EH (cell line): ENCODE measurements around the gene ADORA1.
A peak's percentile ranks its signal among the peaks of the same experiment; 100 is the strongest.

Experiments
- DNase-seq: peaks from one replicate; pipeline ENCODE4 v3.0.0-alpha.2; 2015; ENCODE audit warnings: low read depth

Gene ADORA1

DNA sequence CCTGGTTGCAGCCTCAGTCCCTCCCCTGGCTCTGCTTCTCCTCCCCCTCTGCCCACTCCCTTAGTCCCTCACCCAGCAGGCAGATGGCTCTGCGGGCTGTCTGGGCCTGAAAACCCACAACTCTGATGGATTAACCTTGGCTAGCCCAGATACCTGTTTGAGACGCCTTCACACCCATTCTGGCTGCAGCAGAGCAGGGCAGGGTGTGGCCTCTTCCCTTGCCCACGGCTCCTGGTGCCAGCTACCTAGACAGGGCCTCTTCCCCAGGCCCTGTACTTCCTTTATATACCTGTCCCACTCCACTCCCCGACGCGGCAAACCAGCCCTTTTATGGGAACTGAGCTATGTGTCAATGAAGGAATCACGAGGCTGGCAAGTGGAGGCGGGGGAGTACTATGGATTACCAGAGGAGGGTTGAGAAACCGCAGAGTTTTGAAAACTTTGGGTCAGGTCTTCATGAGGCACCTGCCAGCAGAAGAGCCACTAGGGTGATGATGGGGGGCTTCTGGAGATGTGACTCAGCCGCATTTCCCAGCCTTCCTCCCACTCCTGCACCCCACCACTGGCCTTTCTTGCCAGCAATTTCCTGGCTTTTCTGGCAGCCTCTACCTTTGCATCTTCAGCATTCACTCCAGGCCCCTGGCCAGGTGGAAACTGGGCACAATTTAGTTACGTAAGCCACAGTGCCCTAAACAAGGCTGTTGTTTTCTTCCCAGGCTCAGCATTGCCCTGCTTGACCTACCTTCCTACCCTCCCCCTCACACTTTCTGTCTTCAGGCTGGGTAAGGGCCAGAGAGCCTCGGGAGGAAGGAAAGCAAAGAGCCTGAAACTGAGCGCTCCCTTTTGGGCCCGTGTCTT is 59.1 kb downstream of the ADORA1 start, which contains the start of gene CHI3L1:
CHI3L1 (minus strand) TSS at position 259 of the 858 bp plus-strand sequence; CDS start at position 178, 81 bp downstream.
- no peak for DNase-seq

DNA sequence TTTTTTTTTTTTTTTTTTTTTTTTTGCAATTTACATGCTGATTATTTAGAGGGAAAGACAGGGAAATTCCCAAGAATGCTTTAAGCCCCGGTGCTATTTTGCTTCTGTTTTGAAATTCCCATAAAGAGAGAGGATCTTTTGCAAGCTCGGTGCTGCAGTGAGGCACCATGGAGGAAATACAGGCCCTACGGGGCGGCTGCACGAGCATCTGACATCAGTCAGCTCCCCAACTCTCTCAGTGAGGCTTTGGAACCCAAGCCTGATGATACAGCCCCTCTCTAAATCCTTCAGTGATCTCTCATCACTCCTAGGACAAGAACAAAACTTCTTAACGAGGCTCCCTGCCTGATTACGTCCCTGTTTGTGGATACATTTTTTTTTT is 59.8 kb downstream of the ADORA1 start:
- no peak for DNase-seq

DNA sequence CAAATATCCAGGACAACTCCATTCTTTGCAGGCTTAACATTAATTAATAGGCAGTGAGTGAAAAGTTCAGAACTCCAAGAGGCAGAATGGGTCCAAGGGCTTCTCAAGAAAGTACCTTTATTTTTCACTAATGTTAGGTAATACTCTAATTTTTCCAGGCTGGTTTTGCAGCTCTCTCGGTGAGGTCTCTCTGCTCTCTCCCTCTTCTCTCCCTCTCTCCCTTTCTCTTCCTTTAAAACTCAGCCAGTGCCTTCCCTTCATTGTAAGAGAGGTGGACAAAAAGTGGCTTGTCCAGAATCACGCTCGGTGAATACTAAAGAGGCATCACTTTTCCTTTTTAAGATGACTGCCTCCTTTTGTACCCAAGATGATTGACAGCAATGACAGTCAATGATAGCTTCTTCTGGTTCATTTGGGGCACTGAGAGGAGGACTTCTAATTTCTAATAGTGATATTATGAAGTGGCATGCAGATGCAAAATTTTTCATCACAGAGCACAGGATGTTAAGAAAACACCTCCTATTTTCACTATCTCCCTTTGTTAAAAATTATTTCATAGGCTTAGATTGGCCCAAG is 60.3 kb downstream of the ADORA1 start:
- no peak for DNase-seq

DNA sequence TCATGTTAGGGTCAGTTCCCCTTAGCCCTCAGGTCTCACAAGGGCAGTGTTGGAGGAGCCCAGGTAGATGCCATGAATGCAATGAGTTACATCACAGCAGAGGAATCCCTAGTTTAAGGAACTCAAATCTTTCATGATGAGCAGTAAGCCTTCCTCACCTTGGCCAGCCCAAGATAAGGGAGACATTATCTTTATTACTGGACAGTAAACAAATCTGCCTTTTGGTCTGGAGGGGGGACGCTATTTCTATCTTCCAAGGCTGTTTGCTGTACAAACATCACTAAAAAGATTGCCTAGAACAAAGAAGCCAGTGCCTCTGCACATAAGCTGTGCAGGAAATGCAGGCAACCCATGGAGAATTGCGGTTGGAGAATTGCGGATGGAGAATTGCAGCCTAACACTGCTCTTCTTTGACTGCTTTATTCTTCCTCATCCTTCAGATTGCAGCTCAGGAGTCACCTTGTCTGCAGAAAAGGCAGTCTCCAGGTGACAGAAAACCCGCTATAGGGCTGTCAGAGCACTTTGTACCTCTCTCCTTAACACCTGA is 61.2 kb downstream of the ADORA1 start:
- no peak for DNase-seq

DNA sequence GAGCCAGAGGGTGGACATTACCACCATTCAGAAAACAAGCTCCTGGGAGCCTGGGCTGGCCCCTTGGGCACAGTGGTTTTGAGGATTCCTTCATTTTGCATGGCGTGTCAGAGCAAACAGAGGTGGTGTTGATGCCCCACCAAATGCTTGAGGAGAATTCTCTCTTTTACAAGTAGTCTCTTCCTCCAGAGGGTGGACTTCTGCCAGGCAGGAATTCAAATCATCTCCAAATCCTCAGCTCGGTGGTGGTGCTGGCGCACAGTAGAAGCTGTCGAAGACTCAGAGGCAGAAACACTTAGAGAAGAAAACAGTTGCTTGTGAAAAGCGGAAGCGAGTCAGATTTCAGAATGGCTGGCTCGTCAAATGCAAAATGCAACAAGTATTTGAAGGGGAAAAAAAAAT is 62.4 kb downstream of the ADORA1 start:
- DNase-seq = peak; percentile 67

DNA sequence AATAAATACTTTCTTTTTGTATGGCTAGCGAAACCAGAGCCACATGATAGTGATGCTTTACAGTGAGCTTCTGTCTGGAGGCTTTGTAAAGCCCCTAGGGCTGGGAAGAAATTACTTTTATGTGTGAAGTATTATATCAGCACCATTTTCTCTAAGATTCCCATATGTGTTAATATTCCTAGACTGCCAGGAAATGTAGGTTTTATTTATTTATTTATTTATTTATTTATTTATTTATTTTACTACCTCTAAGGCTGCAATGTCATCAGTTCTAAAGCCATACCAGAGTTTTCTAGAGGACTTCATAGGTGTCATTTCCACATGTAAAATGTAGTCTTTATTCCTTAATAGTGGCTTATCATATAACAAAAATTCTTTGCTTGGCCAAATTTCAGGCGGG is 63.4 kb downstream of the ADORA1 start:
- no peak for DNase-seq

GRCh38 chr1:203196371-203196770 is 68.8 kb downstream of the ADORA1 start:
- DNase-seq = peak; percentile 53

DNA sequence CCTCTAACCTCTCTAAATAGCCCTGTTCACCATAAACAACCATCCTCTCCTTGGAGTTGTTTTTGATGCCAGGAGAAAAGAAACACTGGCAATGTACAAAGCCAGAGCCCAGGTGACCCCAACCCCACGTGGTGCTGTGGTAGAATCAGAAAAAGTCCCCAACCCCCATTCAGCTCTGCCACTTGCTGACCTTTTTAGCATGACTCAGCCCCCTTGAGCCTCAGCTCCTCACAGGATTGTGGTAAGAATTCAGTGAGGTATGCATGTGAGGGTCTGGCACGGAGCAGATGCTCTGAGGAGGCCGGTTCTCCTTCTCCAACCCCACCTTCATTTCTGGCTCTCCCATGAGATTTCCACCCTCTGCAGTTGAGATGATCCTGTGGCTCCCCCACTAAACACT is 70.1 kb downstream of the ADORA1 start:
- DNase-seq = peak; percentile 86

GRCh38 chr1:203199002-203199401 is 71.5 kb downstream of the ADORA1 start:
- DNase-seq = no peak

- DNase-seq = no peak
These were observed 71.9 kb downstream of the ADORA1 start for GRCh38 chr1:203199481-203199815.

DNA sequence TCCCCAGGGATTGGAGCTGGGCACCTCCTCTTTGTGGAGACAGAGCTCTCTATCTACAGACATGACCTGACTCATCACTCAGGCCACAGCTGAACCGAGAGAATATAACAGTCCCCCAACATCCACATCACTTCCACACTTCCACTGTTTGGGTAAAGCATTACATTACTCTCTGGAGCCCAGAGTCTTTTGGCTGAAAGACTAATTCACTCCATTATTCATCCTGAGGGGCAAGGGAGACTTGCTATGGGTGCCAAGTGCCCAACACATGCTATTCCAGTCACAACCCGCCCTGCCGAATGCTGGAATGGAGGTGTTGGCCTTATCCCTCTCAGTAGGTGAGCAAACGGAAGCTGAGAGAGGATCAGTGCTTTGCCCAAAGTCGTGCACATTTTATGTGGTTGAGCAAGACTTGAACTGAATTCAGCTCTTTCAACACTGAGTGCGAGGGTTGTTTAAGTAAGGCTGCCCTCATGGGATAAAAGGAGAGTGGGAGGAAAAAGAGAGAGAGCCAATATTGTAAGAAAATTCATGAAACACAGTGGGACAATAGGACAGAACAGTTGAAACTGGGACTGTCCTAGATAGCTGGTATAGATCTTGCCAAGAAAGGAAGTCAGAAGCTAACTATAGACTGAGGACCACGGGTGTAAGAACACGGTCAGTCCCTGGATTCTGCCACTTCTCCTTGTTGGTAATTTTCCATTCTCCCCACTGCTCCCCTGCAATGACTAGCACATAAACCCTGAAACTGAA is 72.5 kb downstream of the ADORA1 start:
- DNase-seq = peak; percentile 47

DNA sequence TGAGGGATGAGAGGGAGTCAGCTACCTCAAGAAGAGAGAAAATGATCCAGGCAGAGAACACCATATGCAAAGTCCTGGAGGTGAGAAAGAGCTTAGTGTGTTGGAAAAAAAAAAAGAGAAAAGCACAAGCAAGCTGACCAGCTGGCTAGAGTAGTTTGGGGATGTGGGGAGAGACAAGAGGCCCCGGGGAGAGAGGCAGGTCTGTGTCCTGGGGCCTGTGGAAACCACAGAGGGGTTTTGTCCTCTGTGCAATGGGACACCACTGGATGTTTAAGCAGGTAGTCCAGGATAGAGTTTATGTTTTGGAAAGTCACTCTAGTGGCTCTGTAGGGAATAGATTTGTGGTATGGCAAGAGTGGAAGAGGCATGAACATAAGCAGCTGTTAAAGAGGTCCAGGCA is 73.4 kb downstream of the ADORA1 start:
- no peak for DNase-seq

DNA sequence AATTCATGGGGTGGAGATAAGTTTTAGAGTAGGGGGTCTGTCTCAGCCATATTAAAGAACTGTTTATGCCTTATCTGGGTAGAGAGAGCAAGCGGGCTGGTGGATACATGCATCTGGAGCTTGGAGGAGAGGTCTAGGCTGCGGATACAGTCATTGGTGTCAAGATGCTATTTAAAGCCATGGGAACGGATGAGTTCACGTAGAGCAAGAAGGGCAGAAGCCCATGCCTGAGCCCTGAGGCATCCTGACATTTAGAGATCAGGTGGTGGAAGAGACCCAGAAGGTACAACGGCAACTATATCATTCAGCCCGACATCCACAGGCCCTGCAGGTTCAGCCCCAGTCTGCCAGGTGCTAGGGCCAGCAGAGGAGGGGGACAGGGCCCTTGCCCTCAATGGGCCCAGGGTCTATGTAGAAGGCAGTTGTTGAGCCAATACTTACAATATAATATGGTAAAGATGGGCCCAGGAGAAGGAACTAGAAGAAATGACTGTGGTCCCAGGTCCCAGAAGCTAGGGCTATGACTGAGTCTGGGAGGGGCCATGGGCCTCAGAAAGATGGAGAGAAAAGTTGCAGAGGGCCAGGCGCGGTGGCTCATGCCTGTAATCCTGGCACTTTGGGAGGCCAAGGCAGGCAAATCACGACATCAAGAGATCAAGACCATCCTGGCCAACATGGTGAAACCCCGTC is 74.1 kb downstream of the ADORA1 start:
- DNase-seq = no peak

DNA sequence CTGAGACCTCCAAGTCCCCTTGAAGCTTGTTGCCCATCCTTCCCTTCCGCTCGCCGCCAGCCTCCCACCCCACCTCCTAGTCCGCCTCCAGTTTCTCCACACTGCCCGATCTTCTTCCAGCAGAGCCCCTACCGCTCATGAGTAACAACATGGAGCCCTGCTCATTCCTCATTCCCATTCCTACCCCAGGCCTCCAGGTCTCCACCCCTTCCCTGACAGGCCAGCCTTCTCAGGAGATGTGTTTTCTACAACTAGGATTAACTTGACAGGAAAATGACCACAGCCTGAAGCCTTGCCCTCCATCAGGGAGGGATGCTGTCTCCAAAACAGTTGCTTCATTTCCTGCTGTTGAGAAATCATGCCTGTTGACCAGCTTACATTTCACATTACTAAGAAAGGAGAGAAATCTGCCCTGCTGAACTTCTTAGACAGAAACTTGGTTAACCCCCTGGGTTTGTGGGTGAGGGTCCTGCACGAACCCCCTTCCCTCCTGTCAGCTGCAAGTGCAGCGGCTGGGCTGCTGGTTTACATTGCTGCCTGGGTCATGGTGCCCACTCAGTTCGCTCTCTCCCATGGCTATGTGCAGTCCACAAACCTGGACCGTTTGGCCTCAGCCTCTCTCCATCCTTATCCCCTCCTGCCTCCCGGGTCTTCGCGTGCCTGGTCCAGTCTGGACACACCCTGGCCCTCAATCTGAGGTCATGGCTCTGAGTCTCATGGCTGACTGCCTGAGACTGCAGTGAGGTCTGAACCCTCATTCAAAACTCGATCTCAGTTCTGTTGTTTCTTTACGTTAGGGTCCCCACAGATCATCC is 75.1 kb downstream of the ADORA1 start:
- DNase-seq = peak; percentile 81

GRCh38 chr1:203204756-203205155 is 77.2 kb downstream of the ADORA1 start:
- no peak for DNase-seq

DNA sequence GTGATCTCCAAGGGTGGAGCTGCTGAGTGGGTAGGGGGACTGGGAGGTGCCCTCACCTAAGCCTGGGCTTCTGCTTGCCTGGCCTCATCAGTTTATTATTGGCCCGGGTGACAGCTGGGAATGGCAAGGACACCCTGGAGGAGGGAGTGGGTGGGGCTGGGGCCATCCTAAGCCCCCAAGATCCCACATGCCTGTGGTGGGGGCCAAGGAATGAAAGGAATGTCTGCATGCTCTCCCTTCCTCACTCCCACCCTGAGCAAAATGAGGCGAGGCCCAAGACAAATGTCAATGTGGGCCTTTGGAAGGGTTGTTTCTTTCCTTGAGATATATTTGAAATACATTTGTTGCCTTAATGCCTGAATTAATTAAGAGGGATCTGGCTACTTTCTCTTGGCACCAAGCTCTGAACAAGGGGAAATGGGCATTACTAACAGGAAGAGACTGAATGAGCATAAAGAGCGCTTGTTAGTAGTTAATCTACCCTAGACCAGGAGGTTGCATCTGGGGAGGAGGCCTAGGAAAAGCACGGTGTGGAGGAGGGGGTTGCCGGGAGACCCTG is 78.7 kb downstream of the ADORA1 start:
- peak; percentile 19 for DNase-seq

DNA sequence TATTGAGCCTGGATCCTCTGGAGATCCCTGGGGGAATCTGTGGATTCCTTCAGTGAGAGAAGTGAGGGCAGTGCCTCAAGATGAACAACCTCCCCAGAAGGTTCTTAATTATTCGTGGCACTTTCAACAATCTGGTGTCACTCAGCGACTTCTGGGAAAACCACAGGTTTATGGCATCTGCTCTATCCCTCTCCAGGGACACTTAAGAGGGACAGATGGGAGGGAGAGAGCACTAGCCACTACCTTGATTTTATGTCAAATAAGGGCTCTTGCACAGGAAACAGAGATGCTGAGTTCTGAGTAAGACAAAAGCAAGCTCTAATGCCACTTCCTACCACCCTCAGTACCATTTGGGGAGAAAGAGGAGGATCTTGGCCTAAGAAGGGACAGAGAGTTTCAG is 80.2 kb downstream of the ADORA1 start:
- DNase-seq = no peak

DNA sequence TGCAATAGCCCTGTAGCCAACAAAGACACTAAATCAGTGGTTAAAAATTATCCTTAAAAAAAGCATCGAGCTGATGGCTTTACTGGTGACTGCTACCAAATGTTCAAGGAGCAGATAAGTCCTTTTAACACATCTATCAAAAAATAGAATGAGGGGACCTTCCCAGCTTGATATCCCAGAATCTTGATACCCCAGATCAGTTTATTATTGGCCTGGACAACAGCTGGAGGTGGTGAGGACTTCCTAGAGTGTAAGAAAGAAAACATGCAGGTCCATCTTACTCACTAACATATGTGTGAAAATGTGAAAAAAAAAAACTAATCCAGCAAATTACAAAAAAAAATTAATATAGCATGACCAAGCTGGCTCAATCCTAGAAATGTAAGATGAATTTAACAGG is 80.7 kb downstream of the ADORA1 start:
- DNase-seq = no peak

- no peak for DNase-seq
These were observed 82.8 kb downstream of the ADORA1 start for GRCh38 chr1:203210350-203210749.

DNA sequence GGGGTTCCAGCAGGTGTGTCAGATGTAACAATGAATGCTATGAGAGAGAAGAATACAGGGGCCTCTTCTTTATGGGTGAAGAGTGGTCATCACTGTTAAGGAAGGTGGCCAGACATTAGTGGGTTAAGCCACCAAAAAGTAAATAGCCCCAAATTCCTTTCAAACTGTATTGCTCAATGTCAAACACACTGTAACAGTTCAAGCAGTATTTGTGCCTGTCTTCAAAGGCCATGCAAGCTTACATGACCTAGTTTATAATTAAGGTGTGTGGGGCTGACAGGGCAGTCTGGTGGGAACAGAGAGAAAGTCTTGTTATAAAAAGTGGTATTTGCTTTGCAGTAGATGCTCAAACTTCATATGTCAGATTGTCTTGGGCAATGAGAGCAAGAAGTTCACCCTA is 83.5 kb downstream of the ADORA1 start:
- no peak for DNase-seq

DNA sequence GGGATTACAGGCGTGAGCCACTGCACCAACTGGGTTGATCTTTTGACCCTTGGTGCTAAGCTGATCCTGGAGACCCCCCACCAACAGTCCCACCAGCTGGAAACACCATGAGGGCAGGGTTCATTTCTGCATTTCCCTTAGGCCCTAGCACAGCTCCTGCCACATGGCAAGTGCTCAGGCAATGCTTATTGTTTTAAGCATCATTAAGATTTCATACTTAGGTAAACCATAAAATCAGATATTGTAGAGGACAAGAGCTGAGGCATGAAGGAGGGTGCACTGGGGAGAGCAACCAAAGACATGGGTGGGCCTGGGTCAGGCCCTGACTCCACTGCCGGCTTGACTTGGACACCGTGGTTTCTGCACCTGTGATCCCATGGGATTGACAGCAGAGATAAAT is 84.3 kb downstream of the ADORA1 start:
- no peak for DNase-seq
